ENCODE data around the gene MAT2B. TPM values are rescaled to one million over a fixed set of nuclear protein-coding genes. Genes with fewer than 3 reads are reported as not detected.

Gene MAT2B
- total and polyA plus RNA-seq, 5 donors from 2014 or later, result 88.9 to 444 (median 406) TPM

- no peaks in the 10 kb centered on the region for H3K36me3 ChIP-seq (ENCODE audit: control insufficient read depth, insufficient read depth, low read length)
- H3K4me1 Mint-ChIP-seq, result peaks cover 0 to 31% (median 17%) of the 10 kb centered on the region in 4 donors
- ATAC-seq (ENCODE audit: low read depth in 2 of 2), result no peak
Observed at GRCh38 chr5:163563112-163563511, 57.7 kb downstream of the MAT2B start.

GRCh38 chr5:163563880-163564279 lies 58.5 kb downstream of the MAT2B start:
- peaks cover 42% of the 10 kb centered on the region for H3K27me3 ChIP-seq (ENCODE audit: control insufficient read depth, insufficient read depth, low read length)
- ATAC-seq (ENCODE audit: low read depth in 2 of 2) (no peak), DNase-seq (no peak)
- no peak overlapping the region for H3K4me3 ChIP-seq (ENCODE audit: low read depth, low read length)
- Mint-ChIP-seq H3K36me3 (no peaks in the 10 kb centered on the region), H3K27me3 (peaks cover 52% of the 10 kb centered on the region), H3K4me1 (peaks cover 0 to 31% (median 17%) of the 10 kb centered on the region in 4 donors), H3K9me3 (peaks cover 0 to 2% (median 0%) of the 10 kb centered on the region in 7 donors), H3K27ac (no peak overlapping the region), H3K4me3 (no peak overlapping the region)
- no peaks in the 10 kb centered on the region for H3K36me3 ChIP-seq (ENCODE audit: control insufficient read depth, insufficient read depth, low read length)
- no peak overlapping the region for H3K27ac ChIP-seq (ENCODE audit: insufficient read depth, low read length, poor library complexity, severe bottlenecking)
- H3K9me3 ChIP-seq (ENCODE audit: control insufficient read depth in 2 of 2, low read length in 2 of 2), result no peaks in the 10 kb centered on the region
- H3K4me1 ChIP-seq (ENCODE audit: control insufficient read depth, insufficient read depth, low read length, poor library complexity, severe bottlenecking), result peaks cover 15% of the 10 kb centered on the region

More at GRCh38 chr5:163563112-163563511, 57.7 kb downstream of the MAT2B start:
- Histone ChIP-seq H3K27me3 (ENCODE audit: control insufficient read depth, insufficient read depth, low read length) (peaks cover 39% of the 10 kb centered on the region), H3K9me3 (ENCODE audit: control insufficient read depth in 2 of 2, low read length in 2 of 2) (no peaks in the 10 kb centered on the region), H3K4me3 (ENCODE audit: low read depth, low read length) (no peak overlapping the region), H3K4me1 (ENCODE audit: control insufficient read depth, insufficient read depth, low read length, poor library complexity, severe bottlenecking) (peaks cover 15% of the 10 kb centered on the region), H3K27ac (ENCODE audit: insufficient read depth, low read length, poor library complexity, severe bottlenecking) (no peak overlapping the region)
- no peak overlapping the region for H3K27ac Mint-ChIP-seq
- H3K27me3 Mint-ChIP-seq, result peaks cover 48% of the 10 kb centered on the region
- DNase-seq, result no peak
- no peaks in the 10 kb centered on the region for H3K36me3 Mint-ChIP-seq
- no peak overlapping the region for H3K4me3 Mint-ChIP-seq
- peaks cover 0 to 2% (median 0%) of the 10 kb centered on the region in 7 donors for H3K9me3 Mint-ChIP-seq

- no peaks in the 10 kb centered on the region for H3K36me3 Mint-ChIP-seq
- no peak overlapping the region for H3K27ac ChIP-seq (ENCODE audit: insufficient read depth, low read length, poor library complexity, severe bottlenecking)
- H3K4me3 ChIP-seq (ENCODE audit: low read depth, low read length), result no peak overlapping the region
- H3K4me1 Mint-ChIP-seq, result peaks cover 0 to 31% (median 17%) of the 10 kb centered on the region in 4 donors
- DNase-seq (peak; percentile 42 to 66 (median 62)), ATAC-seq (ENCODE audit: low read depth in 2 of 2) (peak in 1 of 2 donors; percentile 53)
- no peak overlapping the region for H3K27ac Mint-ChIP-seq
- H3K27me3 ChIP-seq (ENCODE audit: control insufficient read depth, insufficient read depth, low read length), result peaks cover 44% of the 10 kb centered on the region
- H3K4me3 Mint-ChIP-seq, result no peak overlapping the region
- H3K9me3 ChIP-seq (ENCODE audit: control insufficient read depth in 2 of 2, low read length in 2 of 2), result no peaks in the 10 kb centered on the region
- peaks cover 0 to 2% (median 0%) of the 10 kb centered on the region in 7 donors for H3K9me3 Mint-ChIP-seq
- H3K27me3 Mint-ChIP-seq, result peaks cover 54% of the 10 kb centered on the region
- H3K4me1 ChIP-seq (ENCODE audit: control insufficient read depth, insufficient read depth, low read length, poor library complexity, severe bottlenecking), result peaks cover 15% of the 10 kb centered on the region
- no peaks in the 10 kb centered on the region for H3K36me3 ChIP-seq (ENCODE audit: control insufficient read depth, insufficient read depth, low read length)
Observed at GRCh38 chr5:163564321-163564938, 59.0 kb downstream of the MAT2B start.

GRCh38 chr5:163565492-163565891 lies 60.1 kb downstream of the MAT2B start:
- Histone ChIP-seq H3K27me3 (ENCODE audit: control insufficient read depth, insufficient read depth, low read length) (peaks cover 52% of the 10 kb centered on the region), H3K4me1 (ENCODE audit: control insufficient read depth, insufficient read depth, low read length, poor library complexity, severe bottlenecking) (peaks cover 15% of the 10 kb centered on the region), H3K27ac (ENCODE audit: insufficient read depth, low read length, poor library complexity, severe bottlenecking) (no peak overlapping the region), H3K36me3 (ENCODE audit: control insufficient read depth, insufficient read depth, low read length) (no peaks in the 10 kb centered on the region), H3K9me3 (ENCODE audit: control insufficient read depth in 2 of 2, low read length in 2 of 2) (no peaks in the 10 kb centered on the region), H3K4me3 (ENCODE audit: low read depth, low read length) (peak overlapping the region; percentile 71)
- Mint-ChIP-seq H3K4me1 (peaks cover 0 to 31% (median 17%) of the 10 kb centered on the region in 4 donors), H3K36me3 (no peaks in the 10 kb centered on the region), H3K27ac (no peak overlapping the region), H3K9me3 (peaks cover 0 to 2% (median 0%) of the 10 kb centered on the region in 7 donors), H3K27me3 (peaks cover 49% of the 10 kb centered on the region), H3K4me3 (peak overlapping the region in 3 of 4 donors; percentile 53 to 77 (median 75))
- no peak for DNase-seq
- ATAC-seq (ENCODE audit: low read depth in 2 of 2), result no peak

- peaks cover 0 to 2% (median 0%) of the 10 kb centered on the region in 7 donors for H3K9me3 Mint-ChIP-seq
- peaks cover 0 to 31% (median 17%) of the 10 kb centered on the region in 4 donors for H3K4me1 Mint-ChIP-seq
- H3K27me3 Mint-ChIP-seq, result peaks cover 49% of the 10 kb centered on the region
- ATAC-seq (ENCODE audit: low read depth in 2 of 2) (peak; percentile 51 to 54), DNase-seq (peak; percentile 1 to 13 (median 12))
- H3K4me3 ChIP-seq (ENCODE audit: low read depth, low read length), result peak overlapping the region; percentile 71
- H3K9me3 ChIP-seq (ENCODE audit: control insufficient read depth in 2 of 2, low read length in 2 of 2), result no peaks in the 10 kb centered on the region
- no peak overlapping the region for H3K27ac ChIP-seq (ENCODE audit: insufficient read depth, low read length, poor library complexity, severe bottlenecking)
- no peak overlapping the region for H3K27ac Mint-ChIP-seq
- H3K27me3 ChIP-seq (ENCODE audit: control insufficient read depth, insufficient read depth, low read length), result peaks cover 52% of the 10 kb centered on the region
- no peaks in the 10 kb centered on the region for H3K36me3 ChIP-seq (ENCODE audit: control insufficient read depth, insufficient read depth, low read length)
- H3K4me1 ChIP-seq (ENCODE audit: control insufficient read depth, insufficient read depth, low read length, poor library complexity, severe bottlenecking), result peaks cover 15% of the 10 kb centered on the region
- no peaks in the 10 kb centered on the region for H3K36me3 Mint-ChIP-seq
- peak overlapping the region in 3 of 4 donors; percentile 53 to 77 (median 75) for H3K4me3 Mint-ChIP-seq
Observed at GRCh38 chr5:163565931-163566608, 60.7 kb downstream of the MAT2B start.

- Histone ChIP-seq H3K4me1 (ENCODE audit: control insufficient read depth, insufficient read depth, low read length, poor library complexity, severe bottlenecking) (peaks cover 15% of the 10 kb centered on the region), H3K4me3 (ENCODE audit: low read depth, low read length) (no peak overlapping the region), H3K27ac (ENCODE audit: insufficient read depth, low read length, poor library complexity, severe bottlenecking) (no peak overlapping the region), H3K9me3 (ENCODE audit: control insufficient read depth in 2 of 2, low read length in 2 of 2) (no peaks in the 10 kb centered on the region), H3K27me3 (ENCODE audit: control insufficient read depth, insufficient read depth, low read length) (peaks cover 54% of the 10 kb centered on the region), H3K36me3 (ENCODE audit: control insufficient read depth, insufficient read depth, low read length) (no peaks in the 10 kb centered on the region)
- DNase-seq (no peak), ATAC-seq (ENCODE audit: low read depth in 2 of 2) (no peak)
- peaks cover 0 to 31% (median 17%) of the 10 kb centered on the region in 4 donors for H3K4me1 Mint-ChIP-seq
- no peaks in the 10 kb centered on the region for H3K36me3 Mint-ChIP-seq
- peak overlapping the region in 2 of 4 donors; percentile 22 to 77 for H3K4me3 Mint-ChIP-seq
- H3K27ac Mint-ChIP-seq, result no peak overlapping the region
- H3K9me3 Mint-ChIP-seq, result peaks cover 0 to 2% (median 0%) of the 10 kb centered on the region in 7 donors
- H3K27me3 Mint-ChIP-seq, result peaks cover 49% of the 10 kb centered on the region
Observed at GRCh38 chr5:163566678-163567077, 61.3 kb downstream of the MAT2B start.

- Mint-ChIP-seq H3K4me1 (peaks cover 0 to 31% (median 17%) of the 10 kb centered on the region in 4 donors), H3K4me3 (no peak overlapping the region), H3K36me3 (no peaks in the 10 kb centered on the region), H3K27ac (no peak overlapping the region), H3K9me3 (peaks cover 0 to 2% (median 0%) of the 10 kb centered on the region in 7 donors), H3K27me3 (peaks cover 49% of the 10 kb centered on the region)
- peaks cover 15% of the 10 kb centered on the region for H3K4me1 ChIP-seq (ENCODE audit: control insufficient read depth, insufficient read depth, low read length, poor library complexity, severe bottlenecking)
- no peaks in the 10 kb centered on the region for H3K36me3 ChIP-seq (ENCODE audit: control insufficient read depth, insufficient read depth, low read length)
- no peak overlapping the region for H3K4me3 ChIP-seq (ENCODE audit: low read depth, low read length)
- DNase-seq (no peak), ATAC-seq (ENCODE audit: low read depth in 2 of 2) (no peak)
- H3K27me3 ChIP-seq (ENCODE audit: control insufficient read depth, insufficient read depth, low read length), result peaks cover 51% of the 10 kb centered on the region
- H3K9me3 ChIP-seq (ENCODE audit: control insufficient read depth in 2 of 2, low read length in 2 of 2), result no peaks in the 10 kb centered on the region
- H3K27ac ChIP-seq (ENCODE audit: insufficient read depth, low read length, poor library complexity, severe bottlenecking), result no peak overlapping the region
Observed at GRCh38 chr5:163567811-163568210, 62.4 kb downstream of the MAT2B start.
